H1 (cell line): ENCODE data around the gene DDN. TPM values are rescaled to one million over a fixed set of nuclear protein-coding genes. Genes with fewer than 3 reads are reported as not detected.

Source experiments
- NANOG ChIP-seq: IDR thresholded peaks from 2 replicates; pipeline ENCODE4 v1.6.1; 2011; ENCODE audit warnings: low read length, low read depth, mild to moderate bottlenecking, inconsistent platforms; ENCODE audit not compliant: insufficient read depth, poor library complexity, severe bottlenecking
- POLR2AphosphoS5 ChIP-seq: IDR thresholded peaks from 2 replicates; pipeline ENCODE4 v1.6.1; 2011; ENCODE audit warnings: low read depth, low read length
- SRF ChIP-seq: IDR thresholded peaks from 2 replicates; pipeline ENCODE4 v1.6.1; 2011; ENCODE audit warnings: mild to moderate bottlenecking, low read depth, low read length, moderate library complexity
- polyA plus RNA-seq, 7 experiments: library from polyadenylated mRNA; depleted of rRNA in 3 of 7; stranded (reverse) in 5 of 7; unstranded in 2 of 7; fragments of >200 nt in 5 of 7; fragments of 200-250 nt in 2 of 7; gene quantifications; 1 replicate in 5 of 7; 2 replicates in 1 of 7; 4 replicates in 1 of 7; pipeline versions ENCODE4 v1.2.1 to v1.2.3, GENCODE V29; 2011 to 2013; ENCODE audit warnings: missing spikeins in 2 of 7, mixed read lengths in 2 of 7
- total RNA-seq: library from RNA; stranded (reverse); fragmentation: NEBNext Ultra II Directional; extraction: Animal tissue kit (Norgen Biotek cat#: 25700); gene quantifications from 2 replicates; pipeline ENCODE4 v1.2.1, GENCODE V29; 2021

DDN gene
- total and polyA plus RNA-seq, 2 of the 8 experiments (the other 6 are each of a cell fraction or from before 2014, with no cell fraction given) = 0.14 to 0.30 TPM

DNA sequence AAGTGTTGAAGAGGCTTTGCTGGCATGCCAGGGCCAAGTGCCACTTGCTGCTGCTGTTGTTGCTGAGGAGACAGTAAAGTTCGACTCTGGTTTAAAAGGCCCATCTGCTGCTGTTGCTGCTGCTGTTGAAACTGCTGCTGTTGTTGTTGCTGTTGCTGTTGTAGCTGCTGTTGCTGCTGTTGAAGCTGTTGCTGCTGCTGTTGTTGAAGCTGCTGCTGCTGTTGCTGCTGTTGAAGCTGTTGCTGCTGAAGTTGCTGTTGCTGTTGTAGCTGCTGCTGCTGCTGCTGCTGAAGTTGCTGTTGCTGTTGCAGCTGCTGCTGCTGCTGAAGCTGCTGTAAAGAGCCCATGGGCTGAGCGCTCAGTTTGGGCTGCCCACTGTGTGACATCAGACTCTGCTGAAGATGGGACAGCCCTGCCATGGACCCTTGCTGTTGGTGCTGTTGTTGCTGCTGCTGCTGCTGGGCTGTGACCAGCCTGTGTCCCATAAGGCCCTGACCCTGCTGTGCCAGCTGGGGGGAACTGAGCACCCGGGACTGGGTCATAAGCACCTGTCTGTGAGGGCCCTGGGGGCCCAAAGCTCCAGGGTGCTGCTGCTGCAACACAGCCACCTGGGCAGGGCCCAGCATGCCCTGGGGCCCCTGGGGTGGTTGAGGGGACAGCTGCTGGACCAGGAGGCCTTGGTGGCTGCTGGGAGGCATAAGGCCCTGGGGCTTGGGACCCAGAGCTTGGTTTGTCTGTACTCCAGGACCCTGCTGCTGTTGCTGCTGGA is 33.7 kb upstream of the DDN start (continued):
- TF ChIP-seq NANOG (no peak), POLR2AphosphoS5 (no peak), SRF (no peak)
- TF ChIP-seq, all 59 proteins: peak for 0
